H1 (cell line): ENCODE measurements around the gene DCUN1D4.

Experiments
- BRCA1 ChIP-seq: IDR thresholded peaks from 2 replicates; pipeline ENCODE4 v1.6.1; 2012; ENCODE audit warnings: low read depth, low read length, improper control_type of control experiment
- CBX8 ChIP-seq: fragments of 300-800, 300-1000 bp; sonication (generic); IDR thresholded peaks from 2 replicates; pipeline ENCODE4 v1.7.1; 2016; ENCODE audit warnings: low read depth, low read length, borderline replicate concordance
- EP300 ChIP-seq, 2 experiments: IDR thresholded peaks; 1 replicate in 1 of 2; 2 replicates in 1 of 2; pipeline ENCODE4 v1.6.1; 2011 to 2012; ENCODE audit warnings: low read depth in 2 of 2, low read length in 2 of 2, mild to moderate bottlenecking in 2 of 2, borderline replicate concordance in 1 of 2, inconsistent platforms in 1 of 2, moderate library complexity in 1 of 2
- EZH2 ChIP-seq: fragments of 200-600 bp; sonication (generic); IDR thresholded peaks from 2 replicates; pipeline ENCODE4 v1.7.1; 2012; ENCODE audit warnings: low read depth, mild to moderate bottlenecking, moderate library complexity, low read length, inconsistent platforms; ENCODE audit not compliant: severe bottlenecking
- JUN ChIP-seq: IDR thresholded peaks from 2 replicates; pipeline ENCODE4 v1.6.1; 2011; ENCODE audit warnings: low read depth, mild to moderate bottlenecking, improper control_type of control experiment, low read length
- POLR2A ChIP-seq, 2 experiments: IDR thresholded peaks; 1 replicate in 1 of 2; 2 replicates in 1 of 2; pipeline ENCODE4 v1.6.1; 2011; ENCODE audit warnings: low read depth in 2 of 2, low read length in 2 of 2, mild to moderate bottlenecking in 2 of 2; ENCODE audit errors: control extremely low read depth in 1 of 2
- RAD21 ChIP-seq, 2 experiments: IDR thresholded peaks in 1 of 2; conservative IDR thresholded peaks in 1 of 2; 2 replicates each; pipeline ENCODE4 v1.6.1; 2011; ENCODE audit warnings: low read depth in 2 of 2, low read length in 2 of 2, improper control_type of control experiment in 1 of 2, inconsistent platforms in 1 of 2, mild to moderate bottlenecking in 1 of 2, moderate library complexity in 1 of 2
- YY1 ChIP-seq: IDR thresholded peaks from 2 replicates; pipeline ENCODE4 v1.6.1; 2011; ENCODE audit warnings: low read depth, mild to moderate bottlenecking, low read length
- ZNF274 ChIP-seq: IDR thresholded peaks from 2 replicates; pipeline ENCODE4 v1.7.0; 2012; ENCODE audit warnings: low read length, borderline replicate concordance; ENCODE audit errors: extremely low read depth
- TF ChIP-seq, protein P1 (sequence below): IDR thresholded peaks from 2 replicates; pipeline ENCODE4 v1.6.1; 2012; ENCODE audit warnings: inconsistent platforms

GRCh38 chr4:51835855-51836254 lies 7.1 kb upstream of the DCUN1D4 start:
- TF ChIP-seq CBX8 = no peak
- no peak for TF ChIP-seq EP300 (IDR thresholded peaks at IDR 0.05; ENCODE audit: borderline replicate concordance in 1 of 2, low read depth in 2 of 2, low read length in 2 of 2)
- TF ChIP-seq RAD21 (IDR thresholded peaks at IDR 0.05 in 1 of 2, conservative IDR thresholded peaks at IDR 0.05 in 1 of 2; ENCODE audit: low read depth in 2 of 2, low read length in 2 of 2) = no peak
- TF ChIP-seq BRCA1 = no peak
- TF ChIP-seq, protein P1, sequence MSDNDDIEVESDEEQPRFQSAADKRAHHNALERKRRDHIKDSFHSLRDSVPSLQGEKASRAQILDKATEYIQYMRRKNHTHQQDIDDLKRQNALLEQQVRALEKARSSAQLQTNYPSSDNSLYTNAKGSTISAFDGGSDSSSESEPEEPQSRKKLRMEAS = no peak
- no peak for TF ChIP-seq ZNF274
- TF ChIP-seq YY1 = no peak
- no peak for TF ChIP-seq POLR2A (IDR thresholded peaks at IDR 0.05; ENCODE audit: control extremely low read depth in 1 of 2, low read depth in 2 of 2, low read length in 2 of 2)
- no peak for TF ChIP-seq JUN
- no peak for TF ChIP-seq EZH2
